ENCODE results near the gene TTC33. TPM values are rescaled to one million over a fixed set of nuclear protein-coding genes. Genes with fewer than 3 reads are reported as not detected.
"Not testable (repeated sequence)": the region's sequence is repeated elsewhere in the genome, so short reads cannot be mapped to it uniquely, and the experiment has no call there.

The TTC33 gene
- total RNA-seq, 1 donor from 2014 or later = 19.3 TPM

DNA sequence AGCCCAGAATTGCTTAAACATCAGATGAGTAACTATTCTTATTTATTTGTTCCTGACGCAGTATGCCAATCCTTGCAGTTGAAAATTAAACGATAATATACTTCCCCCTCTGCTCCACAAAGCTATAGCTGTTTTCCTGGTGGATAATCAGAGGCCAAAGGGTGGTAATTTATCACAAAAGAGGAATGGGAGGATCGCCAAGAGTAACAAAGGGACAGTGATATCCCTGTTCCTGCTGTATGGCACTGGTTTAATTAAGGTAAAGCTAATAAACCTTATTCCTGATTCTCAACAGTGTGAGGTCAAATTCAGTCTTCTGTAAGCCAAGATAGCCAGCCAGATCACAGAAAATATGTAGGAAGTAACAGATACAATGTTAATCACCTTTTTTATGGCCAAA lies 109.5 kb downstream of the TTC33 start:
- intact Hi-C loops (cut with DNase I) = no loop called here
- no peak for DNase-seq (ENCODE audit: missing footprints)
- ATAC-seq = no peak

DNA sequence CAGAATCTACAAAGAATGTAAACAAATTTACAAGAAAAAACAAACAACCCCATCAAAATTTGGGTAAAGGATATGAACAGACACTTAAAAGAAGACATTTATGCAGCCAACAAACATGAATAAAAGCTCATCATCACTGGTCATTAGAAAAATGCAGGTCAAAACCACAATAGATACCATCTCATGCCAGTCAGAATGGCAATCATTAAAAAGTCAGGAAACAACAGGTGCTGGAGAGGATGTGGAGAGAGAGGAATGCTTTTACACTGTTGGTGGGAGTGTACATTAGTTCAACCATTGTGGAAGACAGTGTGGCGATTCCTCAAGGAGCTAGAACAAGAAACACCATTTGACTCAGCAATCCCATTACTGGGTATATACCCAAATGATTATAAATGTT lies 116.2 kb downstream of the TTC33 start:
- intact Hi-C loops (cut with DNase I); ATAC-seq; DNase-seq (ENCODE audit: missing footprints): not testable (repeated sequence)

DNA sequence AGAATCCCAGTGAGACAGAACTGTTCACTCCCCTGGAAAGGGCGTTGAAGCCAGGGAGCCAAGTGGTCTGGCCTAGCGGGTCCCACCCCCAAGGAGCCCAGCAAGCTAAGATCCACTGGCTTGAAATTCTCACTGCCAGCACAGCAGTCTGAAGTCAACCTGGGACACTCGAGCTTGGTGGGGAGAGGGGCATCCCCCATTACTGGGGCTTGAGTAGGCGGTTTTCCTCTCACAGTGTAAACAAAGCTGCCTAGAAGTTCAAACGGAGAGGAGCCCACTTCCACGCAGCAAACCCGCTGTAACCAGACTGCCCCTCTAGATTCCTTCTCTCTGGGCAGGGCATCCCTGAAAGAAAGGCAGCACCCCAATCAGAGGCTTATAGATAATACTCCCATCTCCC lies 121.2 kb downstream of the TTC33 start:
- no peak for DNase-seq (ENCODE audit: missing footprints)
- intact Hi-C loops (cut with DNase I) = no loop called here
- ATAC-seq = no peak

DNA sequence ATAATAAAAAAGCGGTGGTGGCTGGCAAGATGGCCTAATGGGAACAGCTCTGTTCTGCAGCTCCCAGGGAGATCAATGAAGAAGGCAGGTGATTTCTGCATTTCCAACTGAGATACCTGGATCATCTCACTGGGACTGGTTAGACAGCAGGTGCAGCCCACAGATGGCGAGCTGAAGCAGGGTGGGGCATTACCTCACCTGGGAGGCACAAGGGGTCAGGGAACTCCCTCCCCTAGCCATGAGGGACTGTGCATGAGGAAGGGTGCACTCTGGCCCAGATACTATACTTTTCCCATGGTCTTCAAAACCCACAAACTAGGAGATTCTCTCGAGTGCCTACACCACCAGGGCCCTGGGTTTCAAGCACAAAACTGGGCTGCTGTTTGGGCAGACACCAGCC lies 121.6 kb downstream of the TTC33 start:
- ATAC-seq (no peak), DNase-seq (ENCODE audit: missing footprints) (no peak)
- intact Hi-C loops (cut with DNase I) = no loop called here

- DNase-seq (ENCODE audit: missing footprints) = no peak
- intact Hi-C loops (cut with DNase I) = no loop called here
- ATAC-seq = no peak
Observed at GRCh38 chr5:40631236-40631635, 124.5 kb downstream of the TTC33 start.

DNA sequence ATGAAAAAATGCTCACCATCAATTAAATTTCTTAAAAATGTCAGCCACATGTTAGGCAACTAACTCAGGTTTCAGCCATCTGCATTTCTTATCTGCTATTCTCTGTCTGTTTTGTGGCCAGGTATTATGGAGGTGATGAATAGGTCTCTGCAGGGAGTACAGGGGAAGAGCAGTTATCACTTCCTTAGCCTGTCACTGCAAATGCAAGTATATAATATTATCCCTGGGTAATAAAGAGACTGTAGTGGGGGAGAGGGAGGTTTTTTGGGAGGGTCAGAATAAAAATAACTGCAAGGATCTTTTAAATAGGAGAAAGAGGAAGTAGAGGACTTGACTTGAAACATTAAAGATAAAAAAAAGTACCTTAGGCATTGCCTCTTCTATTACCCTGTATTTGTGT lies 125.6 kb downstream of the TTC33 start:
- intact Hi-C loops (cut with DNase I) = no loop called here
- no peak for DNase-seq (ENCODE audit: missing footprints)

DNA sequence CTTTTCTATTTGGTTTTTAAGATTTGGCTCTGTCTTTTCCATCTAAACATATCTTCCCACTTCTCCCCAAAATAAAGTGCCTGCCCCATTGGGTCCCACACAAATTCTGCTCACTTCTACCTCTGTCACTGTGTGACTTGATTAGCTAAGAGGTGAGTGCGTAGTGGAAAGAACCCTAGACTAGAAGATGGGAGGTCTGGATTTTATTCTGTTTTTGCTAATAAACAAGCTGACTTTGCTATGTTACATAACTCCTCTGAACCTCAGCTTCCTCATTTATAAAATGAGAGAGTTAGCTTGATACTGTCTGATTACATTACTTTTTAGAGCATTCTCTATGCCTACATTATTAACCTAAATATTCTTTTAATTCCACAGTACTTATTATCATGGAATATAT lies 127.4 kb downstream of the TTC33 start:
- no peak for ATAC-seq
- DNase-seq (ENCODE audit: missing footprints) = no peak
- intact Hi-C loops (cut with DNase I) = no loop called here

More for the DNA sequence above, 125.6 kb downstream of the TTC33 start:
- ATAC-seq = no peak

DNA sequence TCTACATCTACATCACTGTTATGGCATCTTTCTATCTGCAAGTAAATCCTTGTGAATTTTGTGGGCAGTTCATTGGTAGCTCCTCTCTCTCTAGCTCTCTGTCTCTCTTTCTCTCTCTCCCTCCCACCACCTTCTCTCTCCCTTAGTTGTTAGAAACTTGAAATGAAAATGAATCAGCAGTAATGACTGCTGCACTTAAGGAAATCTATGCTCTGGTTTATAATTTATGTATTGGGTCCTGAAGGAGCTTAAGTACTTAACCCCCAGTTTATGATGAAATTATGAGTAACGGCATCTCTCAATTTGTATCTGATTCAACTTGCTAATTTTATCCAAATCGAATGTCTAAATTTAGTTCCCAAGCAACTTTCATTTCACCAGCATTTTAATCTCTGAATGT lies 128.1 kb downstream of the TTC33 start:
- intact Hi-C loops (cut with DNase I) = no loop called here
- DNase-seq (ENCODE audit: missing footprints) (no peak), ATAC-seq (no peak)

DNA sequence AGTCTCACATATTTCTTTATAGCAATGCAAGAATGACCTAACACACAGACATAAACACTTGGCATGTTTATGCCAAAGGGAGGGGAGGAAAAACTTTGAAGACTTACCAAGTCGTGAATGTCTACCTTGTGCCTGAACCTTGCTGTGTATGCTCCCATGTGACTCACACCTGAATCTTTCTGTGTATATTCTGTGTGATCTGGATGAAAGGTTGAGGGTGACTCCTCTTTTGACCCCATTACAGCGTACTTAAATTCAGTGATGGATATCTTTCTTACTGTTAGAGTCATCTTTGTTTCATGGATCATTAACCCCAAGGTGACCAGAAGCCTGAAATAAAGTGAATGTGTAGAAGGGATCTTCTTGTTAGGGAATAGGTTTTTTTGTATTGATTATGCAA lies 129.0 kb downstream of the TTC33 start:
- no peak for ATAC-seq
- intact Hi-C loops (cut with DNase I) = no loop called here
- no peak for DNase-seq (ENCODE audit: missing footprints)

GRCh38 chr5:40623480-40624420 lies 132.0 kb downstream of the TTC33 start:
- intact Hi-C loops (cut with DNase I) = loop anchor here (5.0 kb wide), 1 partner anchor 54 kb away; the partner anchor contains the start of gene PTGER4
- DNase-seq (ENCODE audit: missing footprints) (no peak), ATAC-seq (no peak)

DNA sequence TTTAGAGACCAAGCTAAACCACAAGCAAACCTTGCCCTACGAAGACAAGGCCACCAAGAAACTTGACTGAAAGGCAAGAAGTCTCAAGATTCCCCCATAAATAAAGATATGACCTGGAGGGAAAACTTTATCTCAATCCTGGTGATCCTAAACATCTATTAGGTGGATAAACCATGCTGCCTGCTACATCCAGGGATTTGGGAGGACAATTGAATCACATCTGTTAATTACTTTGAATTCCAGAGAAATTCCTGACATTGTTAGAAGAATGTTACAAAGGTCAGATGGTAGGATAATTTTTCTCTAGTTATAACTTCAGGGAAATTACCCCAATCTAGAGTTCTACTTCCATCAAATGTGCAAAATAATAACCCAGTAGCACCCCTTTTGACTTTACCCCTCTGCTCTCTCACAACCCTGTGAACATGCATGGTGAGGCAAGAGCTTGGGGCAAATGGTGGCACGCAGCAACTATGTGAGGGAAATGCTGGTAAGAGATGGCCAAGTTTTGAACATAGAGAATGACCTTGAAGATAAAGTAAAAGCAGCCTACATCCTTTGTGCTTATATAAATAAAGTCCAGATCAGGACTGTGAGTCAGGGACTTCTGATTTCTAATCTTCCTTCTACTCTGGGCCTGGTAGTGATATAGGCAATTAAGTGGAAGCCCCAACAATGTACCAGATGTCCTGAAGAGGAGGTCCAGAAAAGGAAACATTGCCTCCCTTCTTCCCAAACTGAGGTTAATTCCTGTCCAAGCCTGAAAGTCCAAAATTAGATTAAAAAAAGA lies 133.1 kb downstream of the TTC33 start:
- ATAC-seq (no peak), DNase-seq (ENCODE audit: missing footprints) (no peak)
- intact Hi-C loops (cut with DNase I) = loop anchor here (5.0 kb wide), 1 partner anchor 55 kb away; the partner anchor contains the start of gene PTGER4

GRCh38 chr5:40619421-40619820 lies 136.3 kb downstream of the TTC33 start:
- ATAC-seq = no peak
- intact Hi-C loops (cut with DNase I) = no loop called here
- DNase-seq (ENCODE audit: missing footprints) = no peak

DNA sequence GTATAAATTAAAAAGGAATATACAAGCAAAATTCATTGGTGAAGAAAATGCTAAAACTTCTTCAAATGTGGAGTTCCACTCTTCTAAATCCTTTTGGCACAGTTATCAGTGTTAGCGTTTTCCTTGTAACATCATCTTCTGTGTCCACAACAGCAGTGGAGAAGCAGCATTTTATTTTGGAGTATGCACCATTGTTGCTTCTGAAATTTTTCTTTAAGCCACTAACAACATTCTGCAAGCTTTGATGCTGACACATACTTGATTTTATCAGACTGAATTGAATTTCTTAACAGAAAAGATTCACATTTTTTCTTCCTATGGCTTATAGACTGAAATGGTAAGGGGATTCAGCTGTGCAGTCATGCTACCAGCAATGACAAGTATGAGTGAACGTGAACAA lies 136.8 kb downstream of the TTC33 start:
- intact Hi-C loops (cut with DNase I) = no loop called here
- DNase-seq (ENCODE audit: missing footprints) = no peak
- ATAC-seq = no peak

- ATAC-seq = no peak
- no peak for DNase-seq (ENCODE audit: missing footprints)
- intact Hi-C loops (cut with DNase I) = no loop called here
Observed at GRCh38 chr5:40616781-40617180, 139.0 kb downstream of the TTC33 start.

GRCh38 chr5:40615586-40616170 lies 140.1 kb downstream of the TTC33 start:
- no peak for DNase-seq (ENCODE audit: missing footprints)
- intact Hi-C loops (cut with DNase I) = no loop called here
- ATAC-seq = peak; percentile 37

- DNase-seq (ENCODE audit: missing footprints) (no peak), ATAC-seq (no peak)
- intact Hi-C loops (cut with DNase I) = no loop called here
Observed at GRCh38 chr5:40614923-40615585, 140.7 kb downstream of the TTC33 start.

- intact Hi-C loops (cut with DNase I) = no loop called here
- no peak for ATAC-seq
Observed at GRCh38 chr5:40614466-40614865, 141.3 kb downstream of the TTC33 start.

GRCh38 chr5:40607202-40607601 lies 148.6 kb downstream of the TTC33 start:
- DNase-seq (ENCODE audit: missing footprints) (no peak), ATAC-seq (no peak)
- intact Hi-C loops (cut with DNase I) = no loop called here

More at GRCh38 chr5:40614466-40614865, 141.3 kb downstream of the TTC33 start:
- no peak for DNase-seq (ENCODE audit: missing footprints)
